ENCODE data around the gene ERBB2. TPM values are rescaled to one million over a fixed set of nuclear protein-coding genes. Genes with fewer than 3 reads are reported as not detected.

The ERBB2 gene
- total RNA-seq, 4 donors from 2014 or later: 104 to 339 (median 247) TPM

DNA sequence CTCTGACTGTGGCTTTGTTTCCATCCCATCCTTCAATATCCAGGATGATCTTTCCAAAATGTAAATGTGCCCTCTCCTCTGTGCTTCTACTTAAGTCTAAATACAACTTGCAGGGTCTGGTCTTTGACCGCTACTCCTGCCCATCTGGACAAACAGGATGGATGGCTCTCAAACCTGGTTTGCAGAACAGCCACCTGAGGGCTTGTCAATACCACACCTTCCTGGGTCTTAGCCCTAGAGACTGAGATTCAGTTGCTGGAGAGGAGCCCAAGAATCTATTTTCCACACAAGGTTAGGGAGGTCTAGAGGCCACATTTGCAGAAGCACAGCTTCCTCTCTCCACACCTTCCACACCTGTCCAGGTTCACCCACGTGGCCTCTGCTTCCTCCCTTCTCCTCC is 36.0 kb downstream of the ERBB2 start:
- Histone ChIP-seq H3K27me3 (no peaks in the 10 kb centered on the region), H3K4me1 (peaks cover 0 to 28% (median 15%) of the 10 kb centered on the region in 4 donors), H3K9me3 (no peaks in the 10 kb centered on the region), H3K36me3 (no peaks in the 10 kb centered on the region), H3K27ac (peak overlapping the region in 1 of 4 donors; percentile 90), H3K4me3 (no peak overlapping the region)
- TF ChIP-seq, protein P1, sequence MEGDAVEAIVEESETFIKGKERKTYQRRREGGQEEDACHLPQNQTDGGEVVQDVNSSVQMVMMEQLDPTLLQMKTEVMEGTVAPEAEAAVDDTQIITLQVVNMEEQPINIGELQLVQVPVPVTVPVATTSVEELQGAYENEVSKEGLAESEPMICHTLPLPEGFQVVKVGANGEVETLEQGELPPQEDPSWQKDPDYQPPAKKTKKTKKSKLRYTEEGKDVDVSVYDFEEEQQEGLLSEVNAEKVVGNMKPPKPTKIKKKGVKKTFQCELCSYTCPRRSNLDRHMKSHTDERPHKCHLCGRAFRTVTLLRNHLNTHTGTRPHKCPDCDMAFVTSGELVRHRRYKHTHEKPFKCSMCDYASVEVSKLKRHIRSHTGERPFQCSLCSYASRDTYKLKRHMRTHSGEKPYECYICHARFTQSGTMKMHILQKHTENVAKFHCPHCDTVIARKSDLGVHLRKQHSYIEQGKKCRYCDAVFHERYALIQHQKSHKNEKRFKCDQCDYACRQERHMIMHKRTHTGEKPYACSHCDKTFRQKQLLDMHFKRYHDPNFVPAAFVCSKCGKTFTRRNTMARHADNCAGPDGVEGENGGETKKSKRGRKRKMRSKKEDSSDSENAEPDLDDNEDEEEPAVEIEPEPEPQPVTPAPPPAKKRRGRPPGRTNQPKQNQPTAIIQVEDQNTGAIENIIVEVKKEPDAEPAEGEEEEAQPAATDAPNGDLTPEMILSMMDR (IDR thresholded peaks at IDR 0.05): no peak
- no peak for TF ChIP-seq POLR2A (IDR thresholded peaks at IDR 0.05)
- no peak for DNase-seq

DNA sequence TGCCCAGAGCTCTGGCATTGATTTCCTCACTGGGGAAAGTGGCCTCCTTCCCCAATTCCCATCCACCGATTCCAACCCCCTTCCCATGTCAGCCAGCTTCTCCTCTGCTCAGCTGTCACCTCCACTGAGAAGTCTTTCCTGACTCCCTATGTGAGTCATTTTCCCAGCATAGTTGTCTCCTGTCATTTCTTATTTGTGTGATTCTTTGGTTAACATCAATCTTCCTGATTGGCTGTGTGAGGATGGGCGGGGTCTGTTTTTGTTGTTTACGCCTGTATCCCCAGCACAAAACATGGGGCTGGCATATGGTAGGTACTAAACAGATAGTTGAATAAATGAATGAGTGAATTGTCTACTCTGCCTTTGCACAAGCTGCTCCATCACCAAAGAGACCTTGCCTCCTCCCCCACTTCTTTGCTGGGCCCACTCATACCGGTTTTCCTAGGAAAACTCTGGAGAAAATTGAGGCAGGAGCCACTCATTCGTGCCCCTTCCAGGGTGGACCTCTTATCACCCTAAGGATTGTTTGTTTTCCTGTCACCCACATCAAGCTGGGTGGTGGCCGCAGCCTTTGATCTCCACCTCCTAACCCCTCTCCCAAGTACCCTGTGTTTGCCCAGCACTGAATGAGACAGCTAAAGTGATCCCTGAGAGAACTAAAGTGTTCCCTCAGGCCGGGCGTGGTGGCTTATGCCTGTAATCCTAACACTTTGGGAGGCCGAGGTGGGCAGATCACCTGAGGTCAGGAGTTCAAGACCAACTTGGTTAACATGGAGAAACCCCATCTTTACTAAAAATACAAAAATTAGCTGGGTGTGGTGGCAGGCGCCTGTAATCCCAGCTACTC is 36.7 kb downstream of the ERBB2 start:
- Histone ChIP-seq H3K4me3 (peak overlapping the region in 2 of 4 donors; percentile 63 to 66), H3K4me1 (peaks cover 0 to 34% (median 15%) of the 10 kb centered on the region in 4 donors), H3K36me3 (no peaks in the 10 kb centered on the region), H3K27ac (peak overlapping the region in 3 of 4 donors; percentile 69 to 90 (median 86)), H3K9me3 (no peaks in the 10 kb centered on the region), H3K27me3 (no peaks in the 10 kb centered on the region)
- TF ChIP-seq, protein P1 (IDR thresholded peaks at IDR 0.05): no peak
- TF ChIP-seq POLR2A (IDR thresholded peaks at IDR 0.05): no peak
- no peak for DNase-seq

DNA sequence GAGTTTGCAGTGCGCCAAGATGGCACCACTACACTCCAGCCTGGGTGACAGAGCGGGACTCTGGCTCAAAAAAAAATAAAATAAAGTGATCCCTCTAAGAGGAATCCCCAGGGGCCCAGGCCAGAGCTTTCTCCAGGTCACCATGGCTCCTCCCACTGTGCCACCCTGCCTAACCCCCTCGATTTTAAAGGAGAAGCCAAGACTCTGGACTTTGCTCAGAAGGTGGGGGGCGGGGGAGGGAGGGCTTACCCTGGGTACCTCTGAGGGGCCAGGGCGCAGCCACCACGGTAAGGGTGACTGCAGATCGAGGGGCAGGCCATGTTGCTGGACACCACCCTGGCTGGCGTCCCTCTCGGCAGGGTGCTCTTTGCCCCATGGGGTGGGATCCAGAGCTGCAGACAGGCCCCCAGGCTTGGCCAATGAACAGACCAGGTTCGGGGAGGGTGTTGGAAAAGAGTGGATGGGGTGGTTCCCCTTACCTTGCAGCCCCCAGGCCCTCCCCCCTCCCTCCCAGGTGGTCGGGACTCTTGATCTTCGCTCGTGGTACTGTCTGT is 37.4 kb downstream of the ERBB2 start:
- Histone ChIP-seq H3K27me3 (no peaks in the 10 kb centered on the region), H3K36me3 (peaks cover 0 to 2% (median 0%) of the 10 kb centered on the region in 3 donors)
- DNase-seq: no peak

DNA sequence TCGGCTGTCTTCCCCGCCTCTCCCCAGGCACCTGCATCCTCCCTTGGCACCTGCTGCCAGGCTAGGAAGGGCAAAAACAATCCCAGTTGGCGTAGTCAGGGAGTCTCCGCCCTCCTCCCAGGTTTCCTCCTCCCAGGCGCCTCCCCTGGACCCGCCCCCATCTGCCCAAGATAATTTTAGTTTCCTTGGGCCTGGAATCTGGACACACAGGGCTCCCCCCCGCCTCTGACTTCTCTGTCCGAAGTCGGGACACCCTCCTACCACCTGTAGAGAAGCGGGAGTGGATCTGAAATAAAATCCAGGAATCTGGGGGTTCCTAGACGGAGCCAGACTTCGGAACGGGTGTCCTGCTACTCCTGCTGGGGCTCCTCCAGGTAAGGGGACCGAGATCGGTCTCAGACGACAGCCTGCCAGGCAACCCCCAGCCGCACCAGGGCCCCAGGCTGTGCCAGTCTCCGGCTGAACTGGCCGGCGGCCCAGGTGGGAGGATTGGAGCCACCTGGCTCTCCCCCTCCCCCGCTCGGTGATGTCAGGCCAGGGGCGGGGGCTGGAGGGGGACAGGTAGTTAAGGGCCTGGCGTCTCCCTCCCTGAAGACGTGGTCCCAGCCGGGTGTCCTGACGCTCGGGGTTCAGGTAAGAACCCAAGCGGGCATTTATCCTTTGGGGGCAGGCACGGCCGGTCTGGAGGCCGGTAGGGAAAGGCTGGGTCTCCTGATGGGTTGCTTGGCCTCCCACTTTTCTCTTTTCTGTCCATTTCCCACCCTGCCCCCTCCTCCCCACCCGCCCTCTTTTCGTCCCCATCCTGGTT is 38.1 kb downstream of the ERBB2 start, which contains the start of gene GRB7:
TSS of gene GRB7 (plus strand) at position 179 of the 808 bp plus-strand sequence. CDS start 4,364 bp downstream, outside the sequence.
- DNase-seq: peak in 2 of 3 donors; percentile 87 to 91
- peaks cover 0 to 9% (median 0%) of the 10 kb centered on the region in 3 donors for H3K36me3 ChIP-seq
- H3K9me3 ChIP-seq: no peaks in the 10 kb centered on the region
- H3K4me3 ChIP-seq: peak within 1 kb of the TSS; percentile 26 to 66 (median 50)
- H3K27ac ChIP-seq: peak within 1 kb of the TSS in 3 of 4 donors; percentile 69 to 90 (median 86)
- H3K4me1 ChIP-seq: peaks cover 0 to 34% (median 15%) of the 10 kb centered on the region in 4 donors
- TF ChIP-seq, protein P1 (IDR thresholded peaks at IDR 0.05): no peak
- peak; percentile 76 to 89 for TF ChIP-seq POLR2A (IDR thresholded peaks at IDR 0.05)
- no peaks in the 10 kb centered on the region for H3K27me3 ChIP-seq

More for the DNA sequence above, 37.4 kb downstream of the ERBB2 start:
- Histone ChIP-seq H3K9me3 (no peaks in the 10 kb centered on the region), H3K4me1 (peaks cover 0 to 34% (median 15%) of the 10 kb centered on the region in 4 donors), H3K4me3 (peak overlapping the region in 2 of 4 donors; percentile 63 to 66), H3K27ac (peak overlapping the region in 3 of 4 donors; percentile 69 to 90 (median 86))
- TF ChIP-seq, protein P1 (IDR thresholded peaks at IDR 0.05): no peak
- TF ChIP-seq POLR2A (IDR thresholded peaks at IDR 0.05): no peak

DNA sequence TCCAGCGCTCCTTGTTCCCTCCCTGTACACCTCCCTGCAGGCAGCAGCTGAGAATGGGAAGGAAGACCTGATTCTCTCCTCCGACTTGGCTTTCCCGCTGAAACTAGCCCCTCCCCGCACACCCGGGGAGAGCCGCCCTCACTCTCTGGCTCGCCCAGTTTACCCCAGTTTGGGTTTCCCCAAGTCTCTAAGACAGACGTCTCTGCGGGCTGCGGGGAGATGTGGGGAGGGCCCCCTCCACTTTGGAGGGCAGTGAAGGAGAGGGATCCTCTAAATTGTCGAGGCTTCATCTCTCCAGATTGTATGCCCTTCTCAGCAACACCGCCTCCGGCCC is 38.7 kb downstream of the ERBB2 start:
- peak overlapping the region in 3 of 4 donors; percentile 69 to 90 (median 86) for H3K27ac ChIP-seq
- TF ChIP-seq POLR2A (IDR thresholded peaks at IDR 0.05): no peak
- TF ChIP-seq, protein P1 (IDR thresholded peaks at IDR 0.05): no peak
- peaks cover 0 to 14% (median 0%) of the 10 kb centered on the region in 3 donors for H3K36me3 ChIP-seq
- peak overlapping the region; percentile 26 to 66 (median 50) for H3K4me3 ChIP-seq
- H3K27me3 ChIP-seq: no peaks in the 10 kb centered on the region
- H3K4me1 ChIP-seq: peaks cover 0 to 34% (median 15%) of the 10 kb centered on the region in 4 donors
- no peaks in the 10 kb centered on the region for H3K9me3 ChIP-seq
- DNase-seq: peak in 2 of 3 donors; percentile 68 to 80

Data from Peyer's patch (tissue), 4 donors.